GM18873 (cell line): ENCODE measurements around the gene E2F1.
"Not testable (repeated sequence)": the region's sequence is repeated elsewhere in the genome, so short reads cannot be mapped to it uniquely, and the experiment has no call there.

Experiments used
- ATAC-seq: cut with Tn5 transposase; IDR thresholded peaks from one replicate; pipeline ENCODE4 v1.9.1; 2021; ENCODE audit warnings: mild to moderate bottlenecking, moderate library complexity, moderate number of reproducible peaks; ENCODE audit not compliant: unreplicated experiment, low FRiP score

Gene E2F1

DNA sequence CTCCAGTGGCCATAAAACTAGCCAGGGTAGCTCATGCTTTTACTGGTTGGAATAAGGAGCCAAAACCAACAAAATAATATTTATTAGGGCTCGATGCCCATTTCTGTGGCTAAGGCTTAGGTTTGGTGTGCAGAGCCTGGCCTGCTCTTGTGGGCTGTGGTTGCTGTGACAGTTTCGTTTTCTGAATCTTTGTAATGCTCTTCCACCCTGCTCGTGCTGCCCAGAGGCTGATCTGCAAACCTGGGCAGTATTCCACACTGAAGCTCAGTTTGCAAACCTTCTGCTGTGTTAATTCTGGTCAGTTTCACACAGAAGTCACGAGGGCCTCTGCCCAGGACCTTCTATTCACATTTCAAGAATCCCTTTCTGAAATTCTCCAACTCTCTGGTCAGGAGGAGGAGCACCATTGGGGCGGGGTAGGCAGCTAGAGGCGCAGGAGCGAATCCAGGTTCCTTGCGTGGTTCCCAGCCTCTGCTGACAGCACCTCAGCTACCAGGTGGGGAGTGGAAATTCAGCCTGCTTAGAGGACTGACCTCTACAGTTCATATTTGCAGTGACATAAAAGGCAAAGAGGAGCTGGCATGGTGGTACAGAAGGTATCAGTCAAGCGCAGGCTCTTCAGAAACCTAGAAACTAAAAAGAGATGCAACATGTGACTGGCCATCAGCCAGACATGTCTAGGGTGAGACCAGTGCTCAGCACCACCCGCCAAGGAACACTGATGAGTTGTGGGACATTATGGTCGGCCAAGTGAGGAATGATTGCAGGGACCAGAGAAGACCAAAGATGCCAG is 38.4 kb downstream of the E2F1 start:
- ATAC-seq = no peak

DNA sequence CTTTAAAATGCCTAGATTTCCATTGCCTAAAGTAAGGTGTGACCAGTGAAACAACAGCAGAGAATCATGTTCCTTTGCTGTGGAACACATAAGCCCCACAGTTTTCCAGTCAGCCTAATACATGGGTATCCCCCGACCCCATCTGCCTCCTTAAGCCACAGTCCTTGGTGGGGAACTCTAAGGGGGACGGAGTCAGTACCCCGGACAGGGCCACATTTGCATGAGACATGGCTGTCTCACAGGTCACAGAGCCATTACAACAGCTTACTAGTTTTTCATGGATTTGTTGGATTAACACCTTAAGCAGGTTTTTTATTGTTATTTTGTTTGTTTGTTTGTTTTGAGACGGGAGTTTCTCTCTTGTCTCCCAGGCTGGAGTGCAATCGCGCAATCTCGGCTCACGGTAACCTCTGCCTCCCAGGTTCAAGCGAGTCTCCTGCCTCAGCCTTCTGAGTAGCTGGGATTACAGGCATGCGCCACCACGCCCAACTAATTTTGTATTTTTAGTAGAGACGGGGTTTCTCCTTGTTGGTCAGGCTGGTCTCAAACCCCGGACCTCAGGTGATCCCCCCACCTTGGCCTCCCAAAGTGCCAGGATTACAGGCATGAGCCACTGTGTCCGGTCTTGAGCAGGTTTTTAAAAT is 39.1 kb downstream of the E2F1 start:
- ATAC-seq = not testable (repeated sequence)

DNA sequence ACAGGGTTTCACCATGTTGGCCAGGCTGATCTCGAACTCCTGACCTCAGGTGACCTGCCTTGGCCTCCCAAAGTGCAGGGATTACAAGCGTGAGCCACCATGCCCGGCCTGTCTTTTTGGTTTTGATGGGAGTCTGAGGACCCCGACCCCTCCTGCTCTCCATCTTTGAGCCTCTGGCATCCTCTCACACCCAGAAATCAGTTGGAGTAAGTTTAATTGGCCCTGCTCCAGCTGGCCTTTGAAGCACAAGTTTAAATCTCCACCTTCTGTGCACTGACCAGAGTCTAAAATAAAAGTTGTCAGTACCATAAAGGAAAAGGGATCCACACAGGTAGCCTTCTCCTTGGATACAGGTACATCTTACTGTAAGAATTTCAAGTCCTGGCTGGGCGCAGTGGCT is 40.0 kb downstream of the E2F1 start:
- ATAC-seq = no peak

DNA sequence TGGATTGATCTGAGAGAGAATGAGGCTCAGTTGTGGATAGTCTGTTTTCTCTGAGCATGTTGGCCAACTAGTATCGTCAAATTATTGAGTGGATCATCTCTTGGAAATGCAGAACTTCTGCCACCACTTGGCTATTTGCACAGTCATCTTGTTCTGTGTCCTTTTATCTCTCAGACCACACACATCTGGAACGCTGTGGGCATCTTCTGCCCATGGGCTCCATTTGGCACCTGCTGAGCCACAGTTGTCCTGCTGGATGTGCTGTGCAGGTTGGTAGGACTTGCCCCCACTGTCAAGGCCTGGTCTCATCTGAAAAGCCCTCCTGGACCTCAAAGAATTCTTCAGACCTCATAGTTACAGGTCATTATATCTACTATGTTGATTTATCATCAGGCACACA is 40.8 kb downstream of the E2F1 start:
- no peak for ATAC-seq

DNA sequence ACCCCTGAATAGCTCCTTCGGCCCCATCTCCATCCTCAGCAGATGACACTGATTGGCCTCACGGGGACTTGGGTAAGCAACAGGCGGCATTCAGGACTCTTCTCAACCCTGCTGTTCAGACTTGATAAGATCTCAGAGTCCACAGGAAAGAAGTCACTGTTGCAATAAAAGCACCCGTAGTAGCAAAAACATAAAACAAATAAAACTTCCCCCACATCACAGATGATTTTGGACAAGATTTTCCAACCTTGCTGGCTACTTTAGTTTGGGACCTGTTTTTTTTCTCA is 41.2 kb downstream of the E2F1 start:
- ATAC-seq = no peak

DNA sequence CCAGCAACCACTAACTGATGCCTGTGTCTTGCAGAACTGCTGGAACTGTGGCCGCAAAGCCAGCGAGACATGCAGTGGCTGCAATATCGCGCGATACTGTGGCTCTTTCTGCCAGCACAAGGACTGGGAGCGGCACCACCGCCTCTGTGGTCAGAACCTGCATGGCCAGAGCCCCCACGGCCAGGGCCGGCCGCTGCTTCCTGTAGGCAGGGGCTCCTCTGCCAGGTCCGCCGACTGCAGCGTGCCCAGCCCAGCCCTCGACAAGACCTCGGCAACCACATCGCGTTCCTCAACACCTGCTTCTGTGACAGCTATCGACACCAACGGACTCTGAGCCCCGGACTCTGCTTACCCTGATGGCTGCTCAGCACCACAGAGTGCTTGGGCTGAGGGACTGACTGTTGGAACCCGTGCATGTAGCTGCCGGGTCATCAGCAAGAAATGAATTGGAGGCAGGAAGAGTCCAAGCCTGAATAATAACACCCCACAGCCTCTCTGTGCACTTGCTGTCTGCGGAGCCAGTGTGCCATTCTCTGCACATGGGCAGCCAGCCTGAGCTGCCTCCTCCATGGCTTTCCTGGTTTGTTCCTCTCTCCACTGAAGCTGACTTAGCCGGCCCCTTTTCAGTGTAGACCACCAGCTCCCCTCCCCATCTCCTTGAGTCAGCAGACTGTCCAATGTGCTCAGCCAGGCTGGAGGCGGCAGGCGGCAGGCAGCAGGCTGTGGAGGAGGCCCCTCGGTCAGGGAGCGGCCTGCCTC is 41.7 kb downstream of the E2F1 start:
- ATAC-seq = no peak

DNA sequence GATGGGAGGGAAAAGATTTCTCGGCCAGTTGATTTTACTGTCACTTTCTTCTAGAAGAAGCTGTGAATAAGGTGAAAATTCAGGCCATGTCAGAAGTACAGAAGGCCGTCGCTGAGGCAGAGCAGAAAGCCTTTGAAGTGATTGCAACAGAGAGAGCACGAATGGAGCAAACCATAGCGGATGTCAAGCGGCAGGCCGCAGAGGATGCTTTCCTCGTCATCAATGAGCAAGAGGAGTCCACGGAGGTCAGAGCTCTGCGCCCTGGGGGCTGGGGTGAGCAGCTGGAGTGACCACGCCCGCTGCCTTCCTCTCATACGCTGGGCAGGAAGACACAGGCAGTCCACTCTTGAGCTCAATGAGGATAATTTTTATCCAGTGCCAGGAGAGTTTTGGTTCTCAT is 45.9 kb downstream of the E2F1 start:
- ATAC-seq = no peak

DNA sequence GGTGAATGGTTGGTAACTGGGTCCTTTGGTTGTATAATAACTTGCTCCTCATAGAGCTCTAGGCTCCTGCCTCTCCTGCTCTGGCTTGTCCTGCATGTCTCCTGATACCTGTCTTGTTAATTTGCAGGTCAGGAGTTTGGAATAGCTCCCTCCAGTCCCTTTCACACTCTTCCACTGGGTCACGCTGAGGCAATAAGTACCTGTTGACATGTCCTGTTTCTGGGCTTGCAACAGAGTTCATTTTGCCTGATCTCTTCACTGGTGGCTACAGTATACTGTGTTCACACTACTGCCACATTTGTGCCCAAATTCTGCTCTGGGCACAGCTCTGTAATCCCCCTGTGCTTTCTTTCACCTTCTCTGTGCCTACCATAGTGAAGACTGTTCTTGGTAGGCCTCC is 49.4 kb downstream of the E2F1 start:
- no peak for ATAC-seq

DNA sequence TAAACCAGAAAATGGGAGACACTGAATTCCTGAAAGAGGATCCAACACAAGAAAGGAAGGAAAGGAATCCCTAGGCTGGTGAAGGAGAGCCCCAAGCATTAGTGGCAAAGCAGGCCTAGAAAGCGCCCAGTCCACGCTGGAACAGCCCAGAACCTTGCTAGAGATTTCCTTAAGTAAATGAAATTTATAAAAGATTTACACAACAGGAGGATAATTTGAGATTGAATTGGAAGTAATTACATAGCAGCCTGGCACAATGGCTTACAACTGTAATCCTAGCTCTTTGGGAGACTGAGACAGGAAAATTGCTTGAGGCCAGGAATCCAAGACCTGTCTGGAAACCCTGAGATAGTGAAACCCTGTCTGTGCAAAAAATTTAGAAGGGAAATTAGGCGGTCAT is 50.8 kb downstream of the E2F1 start:
- no peak for ATAC-seq

DNA sequence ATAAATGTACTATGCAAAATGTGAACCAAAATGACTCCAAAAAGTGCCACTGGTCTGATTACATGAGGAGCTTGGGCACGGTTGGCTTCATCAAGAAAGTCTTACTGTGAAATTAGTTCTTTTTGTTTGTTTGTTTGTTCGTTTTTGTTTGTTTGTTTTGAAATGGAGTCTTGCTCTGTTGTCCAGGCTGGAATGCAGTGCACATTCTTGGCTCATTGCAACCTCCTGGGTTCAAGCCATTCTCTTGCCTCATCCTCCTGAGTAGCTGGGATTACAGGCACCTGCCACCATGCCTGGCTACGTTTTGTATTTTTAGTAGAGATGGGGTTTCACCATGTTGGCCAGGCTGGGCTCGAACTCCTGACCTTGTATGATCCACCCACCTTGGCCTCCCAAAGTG is 54.3 kb downstream of the E2F1 start:
- ATAC-seq = not testable (repeated sequence)

DNA sequence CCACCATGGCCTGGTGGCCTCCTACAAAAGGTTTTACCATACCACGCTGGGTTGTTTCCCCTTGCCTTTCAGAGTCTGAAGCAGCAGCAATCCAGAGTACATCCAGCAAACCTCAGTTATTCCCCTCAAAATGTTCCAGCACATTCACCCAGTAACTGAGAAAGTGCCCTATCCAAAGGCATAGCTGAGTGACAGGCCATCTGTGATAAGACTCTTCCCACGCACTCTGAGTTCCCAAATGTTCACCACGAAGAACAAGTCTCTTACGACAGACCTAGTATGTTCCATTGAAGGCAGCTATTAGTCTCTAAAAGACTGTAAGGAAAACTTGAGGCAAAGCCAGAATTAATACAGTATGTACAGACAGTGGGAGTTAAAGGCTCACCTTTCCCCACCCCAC is 55.7 kb downstream of the E2F1 start:
- no peak for ATAC-seq

DNA sequence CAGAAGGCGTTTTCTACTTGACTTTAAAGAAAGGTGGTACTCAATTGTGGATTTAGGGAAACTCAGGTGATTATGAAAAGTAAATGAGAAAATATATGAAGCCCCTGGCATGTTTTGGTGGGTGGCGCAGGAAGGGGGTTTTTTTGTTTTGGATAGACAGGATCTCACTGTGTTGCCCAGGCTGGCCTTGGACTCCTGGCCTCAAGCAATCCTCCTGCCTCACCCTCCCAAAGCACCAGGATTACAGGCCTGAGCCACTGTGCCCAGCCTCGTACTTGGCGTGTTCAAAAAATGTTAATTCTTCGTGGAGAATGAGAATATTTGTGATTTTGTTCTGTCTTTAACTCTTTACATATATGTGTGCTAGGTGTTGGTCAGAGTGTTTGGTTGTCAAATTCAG is 56.2 kb downstream of the E2F1 start:
- no peak for ATAC-seq

DNA sequence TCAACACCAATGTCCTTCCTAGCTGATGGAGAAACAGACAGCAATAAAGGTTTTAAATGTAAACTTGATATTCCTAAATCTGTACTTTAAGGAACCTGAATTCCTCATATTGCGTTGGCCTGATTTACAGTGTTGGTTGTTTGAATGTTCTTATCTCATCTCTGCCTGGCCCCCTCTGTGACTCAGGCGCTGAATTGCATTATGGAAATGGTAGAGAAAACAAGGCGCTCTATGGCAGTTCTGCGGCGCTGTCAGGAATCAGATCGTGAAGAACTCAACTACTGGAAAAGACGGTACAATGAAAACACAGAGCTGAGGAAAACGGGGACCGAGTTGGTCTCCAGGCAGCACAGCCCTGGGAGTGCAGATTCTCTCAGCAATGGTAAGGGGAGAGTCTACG is 56.7 kb downstream of the E2F1 start:
- no peak for ATAC-seq

DNA sequence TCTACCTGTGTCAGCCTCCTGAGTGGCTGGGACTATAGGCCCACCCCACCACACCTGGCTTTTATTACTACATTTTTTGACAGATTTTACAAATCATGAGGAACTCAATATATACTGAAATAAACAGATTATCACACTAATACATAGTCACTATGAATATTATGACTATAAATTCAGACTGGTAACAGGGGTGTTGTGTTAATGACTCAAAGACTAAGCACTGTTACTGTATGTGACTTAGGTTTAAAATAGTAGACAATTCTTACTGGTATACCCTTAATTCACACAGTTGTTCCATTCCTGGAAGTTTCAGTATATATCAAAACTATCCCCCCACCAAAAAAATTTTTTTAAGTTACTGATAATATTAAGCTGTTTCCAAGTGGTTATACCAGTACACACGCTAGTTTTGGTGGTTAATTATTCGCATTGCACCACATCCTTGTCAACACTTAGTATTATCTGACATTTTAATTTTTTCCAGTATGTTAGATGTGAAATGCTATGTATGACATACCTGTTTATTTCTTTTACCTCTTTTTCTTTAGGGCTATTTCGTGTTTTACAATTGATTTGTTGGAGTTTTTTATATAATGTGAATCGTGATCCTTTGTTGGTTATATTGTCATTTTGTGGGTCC is 58.5 kb downstream of the E2F1 start:
- no peak for ATAC-seq

DNA sequence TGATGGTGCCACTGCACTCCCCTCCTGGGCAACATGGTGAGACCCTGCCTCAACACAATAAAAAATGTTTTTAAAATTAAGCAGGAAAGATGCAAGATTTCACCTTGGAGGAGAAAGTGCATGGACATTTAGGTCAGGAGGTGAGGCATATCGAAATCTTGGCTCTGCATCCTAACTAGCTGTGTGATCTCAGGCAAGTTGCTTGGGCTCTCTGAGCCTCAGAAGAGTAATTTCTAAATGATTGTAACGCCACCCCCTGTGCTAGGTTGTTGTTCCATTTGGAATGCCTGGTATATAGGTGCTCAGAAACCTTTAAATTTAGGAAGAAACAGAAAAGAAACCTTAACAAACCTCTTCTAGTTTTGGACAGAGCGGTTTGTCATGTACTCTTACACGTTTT is 60.0 kb downstream of the E2F1 start:
- no peak for ATAC-seq
